GM23338 (cell line): ENCODE data around the gene ZNF385B. TPM values are rescaled to one million over a fixed set of nuclear protein-coding genes. Genes with fewer than 3 reads are reported as not detected.

Experiments
- ATAC-seq: fragments of 200-7000 bp; cut with Tn5 transposase; 3 replicates; pipeline ENCODE4 v1.9.1; 2020
- DNase-seq: peaks from one replicate; pipeline ENCODE4 v3.0.0-alpha.2; 2015; ENCODE audit warnings: low spot score
- H2AFZ ChIP-seq: fragments of 200-600 bp; sonication (generic); 2 replicates; pipeline ENCODE4 v1.8.0; 2016; ENCODE audit warnings: antibody characterized with exemption, mild to moderate bottlenecking, moderate library complexity
- H3F3A ChIP-seq: fragments of 200-600 bp; sonication (generic); replicated peaks from 2 replicates; pipeline ENCODE4 v1.8.0; 2017; ENCODE audit warnings: antibody characterized with exemption, mixed run types, low read depth
- H3K27ac ChIP-seq: fragments of 200-600 bp; sonication (generic); 2 replicates; pipeline ENCODE4 v1.6.1; 2016; ENCODE audit warnings: low read depth
- H3K27me3 ChIP-seq: fragments of 200-600 bp; sonication (generic); 2 replicates; pipeline ENCODE4 v1.8.0; 2016; ENCODE audit warnings: mild to moderate bottlenecking, mixed run types, moderate library complexity; ENCODE audit not compliant: insufficient read depth
- H3K36me3 ChIP-seq: fragments of 200-600 bp; sonication (generic); 2 replicates; pipeline ENCODE4 v1.8.0; 2016; ENCODE audit warnings: mild to moderate bottlenecking; ENCODE audit not compliant: insufficient read depth
- H3K4me1 ChIP-seq: fragments of 200-600 bp; sonication (generic); 2 replicates; pipeline ENCODE4 v1.8.0; 2016; ENCODE audit warnings: mild to moderate bottlenecking, moderate library complexity; ENCODE audit not compliant: insufficient read depth
- H3K4me2 ChIP-seq: fragments of 200-600 bp; sonication (generic); 2 replicates; pipeline ENCODE4 v1.7.1; 2017; ENCODE audit warnings: mixed run types
- H3K4me3 ChIP-seq: fragments of 200-600 bp; sonication (generic); 2 replicates; pipeline ENCODE4 v1.6.1; 2016; ENCODE audit warnings: mixed run types
- H3K79me2 ChIP-seq: fragments of 200-600 bp; sonication (generic); replicated peaks from 2 replicates; pipeline ENCODE4 v1.8.0; 2017; ENCODE audit warnings: mild to moderate bottlenecking; ENCODE audit not compliant: insufficient read depth
- H3K9me2 ChIP-seq: fragments of 200-600 bp; sonication (generic); 2 replicates; pipeline ENCODE4 v1.8.0; 2017; ENCODE audit not compliant: insufficient read depth
- H4K20me1 ChIP-seq: fragments of 200-600 bp; sonication (generic); replicated peaks from 2 replicates; pipeline ENCODE4 v1.8.0; 2017; ENCODE audit warnings: mild to moderate bottlenecking; ENCODE audit not compliant: insufficient read depth
- H3K27ac Mint-ChIP-seq: 2 replicates; pipeline ENCODE4 v1.8.0; 2020; ENCODE audit warnings: inconsistent platforms, mild to moderate bottlenecking, moderate library complexity, mixed read lengths
- H3K27me3 Mint-ChIP-seq: 3 replicates; pipeline ENCODE4 v1.8.0; 2022; ENCODE audit warnings: low read depth, mild to moderate bottlenecking, moderate library complexity, mixed read lengths, inconsistent platforms; ENCODE audit not compliant: insufficient read depth, poor library complexity
- H3K36me3 Mint-ChIP-seq: 3 replicates; pipeline ENCODE4 v1.8.0; 2021; ENCODE audit warnings: low read depth, mild to moderate bottlenecking, inconsistent platforms, moderate library complexity, mixed read lengths
- H3K4me1 Mint-ChIP-seq: 3 replicates; pipeline ENCODE4 v1.8.0; 2020; ENCODE audit warnings: mild to moderate bottlenecking, inconsistent platforms, mixed read lengths
- H3K4me3 Mint-ChIP-seq: 3 replicates; pipeline ENCODE4 v1.8.0; 2021; ENCODE audit warnings: moderate library complexity, mild to moderate bottlenecking, inconsistent platforms, mixed read lengths
- H3K9me3 Mint-ChIP-seq: 3 replicates; pipeline ENCODE4 v1.8.0; 2020; ENCODE audit warnings: moderate library complexity, mild to moderate bottlenecking, inconsistent platforms, mixed read lengths
- CREB1 ChIP-seq: fragments of 250-450 bp; sonication (Bioruptor Pico); IDR thresholded peaks from 2 replicates; pipeline ENCODE4 v1.5.0; 2020; ENCODE audit warnings: low read depth, mild to moderate bottlenecking, moderate library complexity
- ETS1 ChIP-seq: IDR thresholded peaks from 2 replicates; pipeline ENCODE4 v1.6.1; 2016; ENCODE audit warnings: antibody characterized with exemption
- EZH2 ChIP-seq: fragments of 200-600 bp; sonication (generic); IDR thresholded peaks from one replicate; pipeline ENCODE4 v1.8.0; 2017; ENCODE audit warnings: antibody characterized with exemption, mild to moderate bottlenecking, low read depth; ENCODE audit not compliant: unreplicated experiment
- EZH2phosphoT487 ChIP-seq: fragments of 200-600 bp; sonication (generic); IDR thresholded peaks from one replicate; pipeline ENCODE4 v1.8.1; 2018; ENCODE audit warnings: antibody characterized with exemption; ENCODE audit not compliant: unreplicated experiment
- JUNB ChIP-seq: IDR thresholded peaks from one replicate; pipeline ENCODE4 v1.6.1; 2016; ENCODE audit warnings: antibody characterized with exemption; ENCODE audit not compliant: unreplicated experiment
- NANOG ChIP-seq: IDR thresholded peaks from 2 replicates; pipeline ENCODE4 v1.6.1; 2016; ENCODE audit warnings: antibody characterized with exemption, borderline replicate concordance
- STAT1 ChIP-seq: IDR thresholded peaks from one replicate; pipeline ENCODE4 v1.6.1; 2016; ENCODE audit warnings: antibody characterized with exemption; ENCODE audit not compliant: unreplicated experiment
- ZNF114 ChIP-seq: fragments of 250-450 bp; sonication (Bioruptor Pico); IDR thresholded peaks from 2 replicates; pipeline ENCODE4 v1.5.0; 2020; ENCODE audit warnings: mild to moderate bottlenecking, moderate library complexity
- ZNF331 ChIP-seq: fragments of 250-450 bp; sonication (Bioruptor Pico); IDR thresholded peaks from 2 replicates; pipeline ENCODE4 v1.5.0; 2020; ENCODE audit warnings: low read depth, mild to moderate bottlenecking, moderate library complexity
- ZNF462 ChIP-seq: fragments of 250-450 bp; sonication (Bioruptor Pico); IDR thresholded peaks from 2 replicates; pipeline ENCODE4 v1.5.0; 2020; ENCODE audit warnings: mild to moderate bottlenecking, moderate library complexity
- polyA plus RNA-seq: library from polyadenylated mRNA; unstranded; fragments of >200 nt; fragmentation: Nextera tagmentation; extraction: Ambion mirVana; gene quantifications from 2 replicates; pipeline ENCODE4 v1.2.1, GENCODE V29; 2016
- total RNA-seq: library from RNA; depleted of rRNA; stranded (reverse); fragments of >200 nt; shearing (Covaris generic); gene quantifications from 2 replicates; pipeline ENCODE4 v1.2.3, GENCODE V29; 2014

The ZNF385B gene
- total and polyA plus RNA-seq, 2 experiments from 2014 or later, result 1.5 to 4.6 TPM

GRCh38 chr2:179569831-179570233 is 291.6 kb downstream of the ZNF385B start (continued):
- TF ChIP-seq ZNF462 (CRISPR knock-in tag), result no peak

GRCh38 chr2:179565807-179566206 is 295.6 kb downstream of the ZNF385B start:
- Histone ChIP-seq H3K36me3 (no peaks in the 10 kb centered on the region), H3K4me1 (no peaks in the 10 kb centered on the region), H3K4me3 (no peak overlapping the region), H3F3A (no peaks in the 10 kb centered on the region), H3K9me2 (no peaks in the 10 kb centered on the region), H3K79me2 (no peaks in the 10 kb centered on the region), H3K4me2 (no peak overlapping the region), H3K27ac (no peak overlapping the region), H2AFZ (no peak overlapping the region), H4K20me1 (no peaks in the 10 kb centered on the region), H3K27me3 (peaks cover 8% of the 10 kb centered on the region; the same call in 1 of the 2 replicates)
- H3K4me3 Mint-ChIP-seq, result no peak overlapping the region
- H3K27me3 Mint-ChIP-seq, result peaks cover 5% of the 10 kb centered on the region
- ATAC-seq, result no peak
- H3K27ac Mint-ChIP-seq, result no peak overlapping the region
- H3K36me3 Mint-ChIP-seq, result no peaks in the 10 kb centered on the region
- H3K4me1 Mint-ChIP-seq, result peaks cover 26% of the 10 kb centered on the region
- peak; percentile 7 for DNase-seq
- H3K9me3 Mint-ChIP-seq, result no peaks in the 10 kb centered on the region
- TF ChIP-seq EZH2phosphoT487, result no peak
- TF ChIP-seq ZNF114 (CRISPR knock-in tag), result no peak
- no peak for TF ChIP-seq STAT1
- no peak for TF ChIP-seq JUNB
- no peak for TF ChIP-seq NANOG
- no peak for TF ChIP-seq ETS1
- no peak for TF ChIP-seq EZH2
- no peak for TF ChIP-seq ZNF331 (CRISPR knock-in tag)
- no peak for TF ChIP-seq ZNF462 (CRISPR knock-in tag)
- no peak for TF ChIP-seq CREB1 (CRISPR knock-in tag)
